Left lung (tissue), 10 donors: ENCODE data around the gene DHRSX. TPM values are rescaled to one million over a fixed set of nuclear protein-coding genes. Genes with fewer than 3 reads are reported as not detected.

Experiments
- ATAC-seq: fragments of 200-7000 bp; cut with Tn5 transposase; one replicate; pipeline ENCODE4 v1.9.1; 2020; ENCODE audit warnings: moderate library complexity
- DNase-seq, 4 donors: peaks; one replicate each; pipeline ENCODE4 v3.0.0-alpha.2; 2013 to 2020
- H3K27ac ChIP-seq, 2 donors: fragments of 200-600 bp; sonication (generic) in 1 of 2; one replicate each; pipeline versions ENCODE4 v1.5.0 to v1.8.0; 2020 to 2021
- H3K27me3 ChIP-seq, 2 donors: fragments of 200-600 bp; sonication (generic) in 1 of 2; one replicate each; pipeline versions ENCODE4 v1.5.0 to v1.8.0; 2020 to 2021
- H3K36me3 ChIP-seq, 2 donors: fragments of 200-600 bp; sonication (generic) in 1 of 2; one replicate each; pipeline versions ENCODE4 v1.5.0 to v1.8.0; 2020 to 2021
- H3K4me1 ChIP-seq, 2 donors: fragments of 200-600 bp; one replicate each; pipeline ENCODE4 v1.8.0; 2021
- H3K4me3 ChIP-seq, 2 donors: fragments of 200-600 bp; sonication (generic) in 1 of 2; one replicate each; pipeline versions ENCODE4 v1.5.0 to v1.8.0; 2020 to 2021; ENCODE audit warnings: mild to moderate bottlenecking in 1 of 2
- H3K9me3 ChIP-seq, 2 donors: fragments of 200-600 bp; sonication (generic) in 1 of 2; one replicate each; pipeline versions ENCODE4 v1.5.0 to v1.8.0; 2020 to 2021
- CTCF ChIP-seq, 2 donors: fragments of 200-600 bp; sonication (generic) in 1 of 2; IDR thresholded peaks; one replicate each; pipeline versions ENCODE4 v1.5.0 to v1.8.0; 2021; ENCODE audit warnings: antibody characterized with exemption in 2 of 2
- intact Hi-C, 2 donors: fragments of 100-400 bp; cut with DNase I; formaldehyde crosslinking; loops; one replicate each; pipeline versions ENCODE4 v1.11.2 to v1.14.2; 2022
- polyA plus RNA-seq, 6 donors: library from polyadenylated mRNA; unstranded; fragments of 120-200 nt; gene quantifications; one replicate each; pipeline ENCODE4 v1.2.1, GENCODE V29; 2013; ENCODE audit not compliant: insufficient read length in 6 of 6
- total RNA-seq, 2 donors: library from RNA; stranded (reverse); fragmentation: NEBNext Ultra II Directional; extraction: Animal tissue kit (Norgen Biotek cat#: 25700); gene quantifications; one replicate each; pipeline ENCODE4 v1.2.1, GENCODE V29; 2021
- donor health status: DM: no; HTN: yes; CAD: no.
- donor health status: DM: no; HTN: no; CAD: no.

Gene DHRSX
- total and polyA plus RNA-seq, 8 donors, result 20.2 to 31.5 (median 26.8) TPM

- Histone ChIP-seq H3K9me3 (no peaks in the 10 kb centered on the region), H3K27me3 (no peaks in the 10 kb centered on the region), H3K4me1 (no peaks in the 10 kb centered on the region), H3K4me3 (no peak overlapping the region), H3K36me3 (peaks cover 0 to 21% of the 10 kb centered on the region in 2 donors), H3K27ac (no peak overlapping the region)
- intact Hi-C loops, result no loop called here
- ATAC-seq, result no peak
- no peak for TF ChIP-seq CTCF (IDR thresholded peaks at IDR 0.05)
- no peak for DNase-seq
These were observed 238.1 kb downstream of the DHRSX start for GRCh38 chrX:2262668-2263055.

- H3K4me3 ChIP-seq, result no peak overlapping the region
- no peaks in the 10 kb centered on the region for H3K4me1 ChIP-seq
- DNase-seq, result no peak
- H3K27ac ChIP-seq, result no peak overlapping the region
- intact Hi-C loops, result no loop called here
- H3K36me3 ChIP-seq, result peaks cover 0 to 21% of the 10 kb centered on the region in 2 donors
- H3K27me3 ChIP-seq, result no peaks in the 10 kb centered on the region
- no peak for ATAC-seq
- no peak for TF ChIP-seq CTCF (IDR thresholded peaks at IDR 0.05)
- no peaks in the 10 kb centered on the region for H3K9me3 ChIP-seq
These were observed 238.7 kb downstream of the DHRSX start for GRCh38 chrX:2261831-2262667.

DNA sequence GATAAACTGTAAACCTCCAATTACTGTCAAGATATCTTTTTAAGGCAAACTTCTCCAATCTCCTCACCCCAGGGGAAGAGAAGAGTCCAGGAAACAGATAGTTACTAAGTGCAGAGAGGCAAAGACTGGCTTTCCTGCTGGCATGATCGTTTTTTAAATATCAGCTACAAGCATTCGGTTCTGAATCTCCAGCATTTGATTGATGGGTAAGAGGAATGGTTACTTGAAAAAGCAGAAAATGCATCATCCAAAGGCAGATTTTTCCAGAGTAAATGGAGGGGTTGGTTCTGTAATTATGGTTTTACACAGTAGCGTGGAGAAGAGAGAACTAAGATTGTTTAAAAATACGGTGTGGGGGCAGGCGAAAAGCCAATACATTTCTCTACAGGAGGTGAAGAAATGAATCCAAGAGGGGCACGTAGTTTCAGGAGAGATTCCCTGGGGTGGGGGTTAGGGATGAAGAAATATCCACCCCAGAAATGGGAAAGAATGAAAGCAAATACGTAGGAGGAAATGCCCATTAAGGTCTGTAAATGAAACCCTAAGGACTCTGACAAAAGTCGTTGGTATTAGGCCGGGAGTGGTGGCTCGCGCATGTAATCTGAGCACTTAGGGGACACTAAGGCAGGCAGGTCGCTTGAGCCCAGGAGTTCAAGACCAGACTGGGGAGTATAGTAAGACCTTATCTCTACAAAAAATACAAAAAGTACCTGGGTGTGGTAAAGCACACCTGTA, 248.3 kb downstream of the DHRSX start:
- no peaks in the 10 kb centered on the region for H3K27me3 ChIP-seq
- ATAC-seq (no peak), DNase-seq (no peak)
- intact Hi-C loops, result no loop called here
- no peaks in the 10 kb centered on the region for H3K36me3 ChIP-seq
- H3K4me3 ChIP-seq, result no peak overlapping the region
- no peaks in the 10 kb centered on the region for H3K4me1 ChIP-seq
- peaks cover 0 to 16% of the 10 kb centered on the region in 2 donors for H3K9me3 ChIP-seq
- H3K27ac ChIP-seq, result no peak overlapping the region
- TF ChIP-seq CTCF (IDR thresholded peaks at IDR 0.05), result no peak

GRCh38 chrX:2251211-2251610, 249.6 kb downstream of the DHRSX start:
- no peaks in the 10 kb centered on the region for H3K36me3 ChIP-seq
- H3K27ac ChIP-seq, result no peak overlapping the region
- peaks cover 0 to 16% of the 10 kb centered on the region in 2 donors for H3K9me3 ChIP-seq
- H3K4me3 ChIP-seq, result no peak overlapping the region
- no peaks in the 10 kb centered on the region for H3K27me3 ChIP-seq
- H3K4me1 ChIP-seq, result no peaks in the 10 kb centered on the region
- DNase-seq, result no peak
- no peak for ATAC-seq
- intact Hi-C loops, result no loop called here
- no peak for TF ChIP-seq CTCF (IDR thresholded peaks at IDR 0.05)

DNA sequence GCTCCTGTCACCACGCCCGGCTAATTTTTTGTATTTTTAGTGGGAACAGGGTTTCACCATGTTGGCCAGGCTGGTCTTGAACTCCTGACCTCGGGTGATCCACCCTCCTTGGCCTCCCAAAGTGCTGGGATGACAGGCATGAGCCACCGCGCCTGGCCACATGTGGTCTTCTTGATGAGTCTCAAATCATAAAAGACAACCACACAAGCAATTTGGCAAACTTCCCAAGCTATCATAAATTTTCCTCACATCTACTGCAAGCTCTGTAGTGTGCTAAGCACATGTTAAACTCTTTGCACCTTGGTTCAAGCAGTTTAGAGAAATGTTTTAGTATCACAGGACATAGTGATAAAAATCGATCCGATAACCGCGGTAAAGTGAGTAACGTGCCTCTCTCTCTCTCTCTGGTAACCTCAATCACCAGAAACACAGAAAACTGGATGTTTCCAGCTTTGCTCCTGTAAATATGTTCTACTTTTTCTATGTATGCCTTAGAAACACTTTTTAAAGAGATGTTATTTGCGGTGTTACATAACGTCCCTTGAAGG, 256.8 kb downstream of the DHRSX start:
- H3K36me3 ChIP-seq, result peaks cover 0 to 26% of the 10 kb centered on the region in 2 donors
- no peaks in the 10 kb centered on the region for H3K4me1 ChIP-seq
- no peaks in the 10 kb centered on the region for H3K9me3 ChIP-seq
- intact Hi-C loops, result no loop called here
- ATAC-seq (no peak), DNase-seq (no peak)
- TF ChIP-seq CTCF (IDR thresholded peaks at IDR 0.05), result no peak
- H3K27me3 ChIP-seq, result no peaks in the 10 kb centered on the region
- H3K4me3 ChIP-seq, result no peak overlapping the region
- H3K27ac ChIP-seq, result no peak overlapping the region
